ENCODE measurements around the gene MYLIP. TPM values are rescaled to one million over a fixed set of nuclear protein-coding genes. Genes with fewer than 3 reads are reported as not detected.

Gene MYLIP
- total RNA-seq, 2 experiments from 2014 or later: 17.3 to 17.6 TPM

DNA sequence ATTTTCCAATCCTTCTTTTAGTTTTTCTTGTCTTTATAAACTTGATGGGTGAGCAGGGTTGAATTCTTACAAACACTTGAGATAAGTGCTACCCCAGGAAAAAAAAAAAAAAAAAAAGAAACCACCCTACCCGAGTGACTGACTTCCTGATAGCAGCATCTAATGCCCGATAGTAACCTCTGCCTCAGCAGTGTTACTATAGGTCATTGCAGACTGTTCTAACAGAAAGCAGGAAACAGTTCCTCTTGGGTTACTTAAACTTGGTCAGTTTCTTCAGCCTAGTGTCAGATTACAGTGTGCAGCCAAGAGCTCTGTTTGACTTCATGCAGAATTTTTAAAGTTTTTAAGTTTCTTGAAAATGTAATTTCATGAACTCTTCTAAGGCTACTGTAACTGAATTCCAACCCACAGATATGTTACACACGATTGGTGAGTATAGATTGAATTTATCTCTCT is 2.1 kb downstream of the MYLIP start:
- ATAC-seq (peak; percentile 59), DNase-seq (peak; percentile 78)
- POLR2A ChIA-PET: interaction anchor here (0.6 to 3.8 kb wide), 6 partner anchors 11 to 466 kb away, joined by 3 to 61 read pairs (median 4); no protein-coding TSS in a partner anchor
- H3K4me3 Mint-ChIP-seq: peak overlapping the region; percentile 88
- peak overlapping the region; percentile 85 for H3K27ac Mint-ChIP-seq
- H3K36me3 Mint-ChIP-seq (ENCODE audit: low read depth): peaks cover 39% of the 10 kb centered on the region
- peaks cover 51% of the 10 kb centered on the region for H3K4me1 Mint-ChIP-seq (ENCODE audit: low read depth)
- peaks cover 14% of the 10 kb centered on the region for H3K27me3 Mint-ChIP-seq (ENCODE audit: low read depth)
- CTCF ChIA-PET: interaction anchor here (1.1 to 4.6 kb wide), 8 partner anchors 27 to 440 kb away, joined by 4 to 77 read pairs (median 7); no protein-coding TSS in a partner anchor
- H3K9me3 Mint-ChIP-seq (ENCODE audit: insufficient read depth): no peaks in the 10 kb centered on the region

DNA sequence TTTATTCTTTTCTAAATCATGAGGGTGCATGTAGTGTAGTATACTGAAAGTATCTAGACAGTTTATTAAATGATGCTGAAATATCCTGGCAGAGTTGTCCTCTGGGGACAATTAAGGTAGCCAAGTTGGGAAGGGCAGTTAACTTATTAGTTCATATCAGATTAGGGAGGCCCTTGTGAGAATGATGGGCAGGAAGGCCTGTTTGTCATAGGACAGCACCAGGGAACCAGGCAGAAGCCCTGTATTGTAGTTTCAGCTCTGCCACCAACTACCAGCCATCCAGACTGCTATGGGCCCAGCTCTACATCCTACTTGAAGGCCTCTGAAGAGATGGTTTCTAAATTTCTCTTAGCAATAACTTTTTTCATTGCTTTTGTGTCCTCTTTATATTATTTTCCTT is 4.0 kb downstream of the MYLIP start:
- Mint-ChIP-seq H3K27ac (no peak overlapping the region), H3K9me3 (ENCODE audit: insufficient read depth) (no peaks in the 10 kb centered on the region), H3K4me3 (peak overlapping the region; percentile 3), H3K4me1 (ENCODE audit: low read depth) (peaks cover 70% of the 10 kb centered on the region), H3K36me3 (ENCODE audit: low read depth) (peaks cover 44% of the 10 kb centered on the region), H3K27me3 (ENCODE audit: low read depth) (peaks cover under 1% of the 10 kb centered on the region)
- POLR2A ChIA-PET: interaction anchor here (0.7 to 1.6 kb wide), 3 partner anchors 47 to 1574 kb away, joined by 3 to 4 read pairs (median 4); partner anchors contain the start of gene NUP153
- DNase-seq: peak; percentile 28
- no peak for ATAC-seq
- CTCF ChIA-PET: interaction anchor here (1.1 to 3.1 kb wide), 5 partner anchors 48 to 522 kb away, joined by 3 to 11 read pairs (median 7); no protein-coding TSS in a partner anchor

DNA sequence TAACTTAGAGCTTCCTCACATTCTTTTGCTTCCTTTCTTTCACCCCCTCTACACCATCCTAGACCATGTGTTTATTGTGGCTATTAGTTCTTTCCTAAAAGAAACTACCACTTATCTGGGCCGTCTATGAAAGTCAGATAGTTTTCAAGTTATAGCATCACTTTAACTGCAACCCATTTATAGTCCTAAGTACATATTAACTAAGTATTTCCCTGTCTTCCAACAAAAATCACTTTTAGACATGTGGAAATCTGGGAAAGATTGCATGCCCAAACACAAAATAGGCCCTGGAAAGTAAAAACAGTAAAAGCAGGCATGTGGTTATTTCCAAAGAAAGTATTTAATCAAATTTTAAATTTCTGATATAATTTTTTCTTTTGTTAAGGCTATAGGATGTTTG is 5.5 kb downstream of the MYLIP start:
- no peak for DNase-seq
- H3K27me3 Mint-ChIP-seq (ENCODE audit: low read depth): no peaks in the 10 kb centered on the region
- H3K27ac Mint-ChIP-seq: no peak overlapping the region
- no peak for ATAC-seq
- H3K9me3 Mint-ChIP-seq (ENCODE audit: insufficient read depth): no peaks in the 10 kb centered on the region
- POLR2A ChIA-PET: interaction anchor here (0.6 kb wide), 1 partner anchor 171 kb away, joined by 3 read pairs; no protein-coding TSS in a partner anchor
- H3K4me3 Mint-ChIP-seq: no peak overlapping the region
- peaks cover 49% of the 10 kb centered on the region for H3K36me3 Mint-ChIP-seq (ENCODE audit: low read depth)
- H3K4me1 Mint-ChIP-seq (ENCODE audit: low read depth): peaks cover 78% of the 10 kb centered on the region
- CTCF ChIA-PET: interaction anchor here (1.4 to 2.2 kb wide), 3 partner anchors 35 to 443 kb away, joined by 3 to 11 read pairs (median 7); no protein-coding TSS in a partner anchor

DNA sequence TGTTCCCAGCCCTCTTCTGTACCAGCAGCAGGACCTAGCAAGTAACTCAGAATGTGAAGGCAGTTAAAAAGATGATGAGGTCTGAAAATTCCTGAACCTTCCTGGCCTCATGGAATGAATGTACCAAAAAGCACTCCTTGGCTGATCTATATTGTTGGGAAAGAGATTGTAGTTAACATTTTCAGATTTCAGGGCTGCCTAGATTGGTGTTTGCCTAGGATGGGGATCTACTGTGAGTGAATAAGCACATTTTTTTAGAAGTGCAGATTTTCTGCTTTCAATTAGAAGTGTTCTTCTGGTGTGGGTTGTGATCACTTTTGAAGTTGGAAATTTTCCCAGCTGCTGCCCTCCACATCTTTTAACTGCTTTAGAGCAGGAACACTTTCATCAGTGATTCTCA is 6.2 kb downstream of the MYLIP start:
- no peak for ATAC-seq
- DNase-seq: no peak
- no peak overlapping the region for H3K4me3 Mint-ChIP-seq
- peaks cover 50% of the 10 kb centered on the region for H3K36me3 Mint-ChIP-seq (ENCODE audit: low read depth)
- ChIA-PET POLR2A (no interaction called here), CTCF (interaction anchor here (2.2 kb wide), 1 partner anchor 69 kb away, joined by 7 read pairs; no protein-coding TSS in a partner anchor)
- no peak overlapping the region for H3K27ac Mint-ChIP-seq
- peaks cover 78% of the 10 kb centered on the region for H3K4me1 Mint-ChIP-seq (ENCODE audit: low read depth)
- no peaks in the 10 kb centered on the region for H3K27me3 Mint-ChIP-seq (ENCODE audit: low read depth)
- H3K9me3 Mint-ChIP-seq (ENCODE audit: insufficient read depth): no peaks in the 10 kb centered on the region

DNA sequence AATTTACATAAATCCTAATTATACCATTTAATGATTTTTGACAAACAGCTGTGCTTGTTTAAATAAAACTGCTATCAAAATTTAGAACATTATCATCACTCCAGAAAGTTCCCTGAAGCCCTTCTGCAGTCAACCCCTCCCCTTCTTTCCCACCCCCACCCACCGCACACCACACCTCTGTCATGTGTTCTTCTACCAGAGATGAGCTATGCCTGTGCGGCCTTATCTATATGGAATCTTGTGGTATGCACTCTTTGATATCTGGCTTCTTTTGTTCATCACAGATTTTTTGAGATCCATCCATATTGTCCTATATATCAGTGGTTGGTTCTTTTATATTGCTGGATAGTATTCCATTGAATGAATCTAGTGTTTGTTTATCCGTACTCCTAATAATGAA is 7.2 kb downstream of the MYLIP start:
- Mint-ChIP-seq H3K27me3 (ENCODE audit: low read depth) (no peaks in the 10 kb centered on the region), H3K4me1 (ENCODE audit: low read depth) (peaks cover 73% of the 10 kb centered on the region), H3K9me3 (ENCODE audit: insufficient read depth) (no peaks in the 10 kb centered on the region), H3K27ac (peak overlapping the region; percentile 86), H3K4me3 (peak overlapping the region; percentile 65), H3K36me3 (ENCODE audit: low read depth) (peaks cover 59% of the 10 kb centered on the region)
- DNase-seq (peak; percentile 51), ATAC-seq (peak; percentile 61)
- CTCF ChIA-PET: interaction anchor here (1.0 to 3.4 kb wide), 8 partner anchors 9 to 444 kb away, joined by 3 to 32 read pairs (median 6); no protein-coding TSS in a partner anchor
- POLR2A ChIA-PET: interaction anchor here (0.6 kb wide), 1 partner anchor 818 kb away, joined by 3 read pairs; no protein-coding TSS in a partner anchor

DNA sequence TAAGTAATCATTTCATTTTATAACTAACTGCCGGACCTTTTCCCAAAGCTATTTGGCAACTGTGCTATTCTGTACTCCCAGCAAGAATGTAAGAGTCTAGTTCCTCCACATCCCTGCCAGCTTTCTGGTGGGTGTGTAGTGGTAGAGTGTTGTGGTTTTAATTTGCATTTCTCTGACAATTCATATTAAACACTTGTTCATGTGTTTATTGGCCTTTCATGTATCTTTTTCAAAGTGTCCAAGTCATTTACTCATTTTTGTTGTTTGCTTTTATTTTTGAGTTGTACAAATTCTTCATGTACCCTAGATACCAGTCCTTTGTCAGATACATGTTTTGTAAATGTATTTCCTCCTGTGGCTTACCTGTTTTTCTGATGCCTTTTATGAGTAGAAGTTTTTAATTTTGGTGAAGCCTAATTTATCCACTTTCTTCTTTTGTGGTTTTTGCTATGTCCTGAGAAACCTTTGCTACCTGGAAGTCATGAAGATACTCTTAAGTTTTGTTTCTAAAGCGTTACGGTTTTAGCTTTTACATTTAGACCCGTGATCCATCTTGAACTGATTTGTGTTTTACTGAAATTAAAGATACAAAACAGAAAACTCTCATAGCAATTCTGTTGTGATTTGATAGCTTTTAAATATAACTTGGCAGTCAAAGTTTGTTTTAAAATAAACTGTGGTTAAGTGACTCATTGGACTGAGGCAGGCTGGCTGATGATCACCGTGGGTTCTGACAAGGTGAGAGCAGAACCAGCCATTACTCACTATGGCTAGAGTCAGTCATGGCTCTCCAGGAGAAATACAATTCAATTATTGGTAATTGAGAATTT is 8.0 kb downstream of the MYLIP start:
- Mint-ChIP-seq H3K36me3 (ENCODE audit: low read depth) (peaks cover 58% of the 10 kb centered on the region), H3K9me3 (ENCODE audit: insufficient read depth) (no peaks in the 10 kb centered on the region), H3K27ac (peak overlapping the region; percentile 86), H3K27me3 (ENCODE audit: low read depth) (no peaks in the 10 kb centered on the region), H3K4me1 (ENCODE audit: low read depth) (peaks cover 66% of the 10 kb centered on the region), H3K4me3 (peak overlapping the region; percentile 65)
- ChIA-PET CTCF (interaction anchor here (0.7 to 3.4 kb wide), 11 partner anchors 8 to 445 kb away, joined by 3 to 32 read pairs (median 5); partner anchors contain the start of gene MYLIP), POLR2A (interaction anchor here (0.7 to 1.8 kb wide), 4 partner anchors 8 to 150 kb away, joined by 3 to 12 read pairs (median 5); partner anchors contain the start of gene MYLIP)
- ATAC-seq: peak; percentile 75
- DNase-seq: peak; percentile 55

DNA sequence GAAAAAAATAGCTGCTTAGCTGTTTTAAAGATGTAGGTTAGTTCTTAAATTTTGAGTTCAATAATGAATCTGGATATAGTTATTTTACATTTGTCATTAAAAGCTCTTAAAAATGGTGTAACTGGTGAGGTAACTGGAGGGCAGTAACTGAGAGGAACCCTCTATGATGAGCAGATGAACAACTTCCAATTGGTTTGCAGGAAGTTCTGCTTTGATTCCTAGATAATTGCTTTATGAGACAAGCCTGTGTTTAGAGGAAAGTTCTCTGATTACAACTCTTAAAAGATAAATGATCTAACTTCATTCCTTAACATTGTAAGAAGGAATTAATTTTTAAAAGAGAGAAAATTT is 8.5 kb downstream of the MYLIP start:
- CTCF ChIA-PET: interaction anchor here (0.7 to 3.4 kb wide), 8 partner anchors 9 to 633 kb away, joined by 3 to 32 read pairs (median 6); partner anchors contain the start of gene MYLIP
- Mint-ChIP-seq H3K27me3 (ENCODE audit: low read depth) (no peaks in the 10 kb centered on the region), H3K4me3 (peak overlapping the region; percentile 65), H3K27ac (peak overlapping the region; percentile 86), H3K9me3 (ENCODE audit: insufficient read depth) (no peaks in the 10 kb centered on the region), H3K4me1 (ENCODE audit: low read depth) (peaks cover 61% of the 10 kb centered on the region), H3K36me3 (ENCODE audit: low read depth) (peaks cover 61% of the 10 kb centered on the region)
- DNase-seq: no peak
- ATAC-seq: no peak
- POLR2A ChIA-PET: interaction anchor here (0.7 to 1.8 kb wide), 4 partner anchors 9 to 150 kb away, joined by 3 to 12 read pairs (median 5); partner anchors contain the start of gene MYLIP

DNA sequence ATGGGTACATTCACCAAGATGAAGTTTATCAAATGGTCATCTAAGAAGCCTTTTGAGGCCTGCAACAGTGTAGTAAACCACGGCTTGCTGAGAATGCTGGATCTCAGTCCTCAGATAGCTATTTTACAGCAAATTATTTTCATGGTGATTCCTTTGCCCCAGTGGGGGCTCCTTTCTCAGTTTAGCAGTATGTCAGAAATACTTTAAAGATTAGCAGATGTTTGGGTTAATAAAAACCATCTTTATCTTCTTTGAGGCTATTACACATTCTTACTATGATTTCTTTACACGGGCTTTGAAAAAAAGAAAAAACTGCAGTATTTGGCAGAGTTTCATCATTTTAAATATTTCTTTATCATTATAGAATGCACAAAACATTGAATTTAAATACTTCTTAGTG is 10.7 kb downstream of the MYLIP start:
- no peak for ATAC-seq
- ChIA-PET CTCF (no interaction called here), POLR2A (no interaction called here)
- Mint-ChIP-seq H3K4me3 (no peak overlapping the region), H3K9me3 (ENCODE audit: insufficient read depth) (no peaks in the 10 kb centered on the region), H3K27ac (no peak overlapping the region), H3K27me3 (ENCODE audit: low read depth) (no peaks in the 10 kb centered on the region), H3K4me1 (ENCODE audit: low read depth) (peaks cover 40% of the 10 kb centered on the region), H3K36me3 (ENCODE audit: low read depth) (peaks cover 63% of the 10 kb centered on the region)
- DNase-seq: no peak

DNA sequence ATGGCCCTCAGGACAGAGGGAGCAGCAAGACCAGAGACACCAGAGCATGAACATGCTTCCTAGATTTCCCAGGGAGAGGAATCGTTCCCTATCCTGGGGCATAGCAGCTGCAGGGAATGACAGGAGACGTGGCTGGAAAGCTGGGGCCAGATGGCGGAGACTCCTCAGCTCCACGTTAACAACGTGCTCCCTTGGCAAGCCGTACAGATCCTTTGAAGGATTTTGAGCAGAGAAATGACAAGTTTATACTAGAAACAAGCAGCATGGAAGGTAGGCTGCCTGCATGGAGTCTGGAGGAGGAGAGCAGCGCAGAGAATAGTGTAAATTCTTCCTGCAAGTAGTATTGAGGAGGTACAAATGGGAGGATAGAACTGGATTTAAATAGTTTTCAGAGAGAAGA is 11.7 kb downstream of the MYLIP start:
- H3K27ac Mint-ChIP-seq: no peak overlapping the region
- H3K9me3 Mint-ChIP-seq (ENCODE audit: insufficient read depth): no peaks in the 10 kb centered on the region
- POLR2A ChIA-PET: no interaction called here
- H3K36me3 Mint-ChIP-seq (ENCODE audit: low read depth): peaks cover 65% of the 10 kb centered on the region
- DNase-seq (no peak), ATAC-seq (no peak)
- peaks cover 31% of the 10 kb centered on the region for H3K4me1 Mint-ChIP-seq (ENCODE audit: low read depth)
- CTCF ChIA-PET: no interaction called here
- no peaks in the 10 kb centered on the region for H3K27me3 Mint-ChIP-seq (ENCODE audit: low read depth)
- no peak overlapping the region for H3K4me3 Mint-ChIP-seq

DNA sequence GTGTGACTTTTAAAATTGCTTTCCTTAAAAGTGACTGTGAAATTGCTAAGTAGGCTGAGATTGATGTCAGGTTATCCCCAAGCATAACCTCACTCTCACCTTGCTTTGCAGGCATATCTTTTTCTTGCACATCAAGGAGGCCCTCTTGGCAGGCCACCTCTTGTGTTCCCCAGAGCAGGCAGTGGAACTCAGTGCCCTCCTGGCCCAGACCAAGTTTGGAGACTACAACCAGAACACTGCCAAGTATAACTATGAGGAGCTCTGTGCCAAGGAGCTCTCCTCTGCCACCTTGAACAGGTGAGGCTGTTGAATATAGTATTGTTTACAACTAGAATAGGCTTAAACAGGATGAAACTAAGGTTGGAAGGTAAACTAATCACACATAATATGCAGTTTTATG is 12.6 kb downstream of the MYLIP start:
- H3K4me3 Mint-ChIP-seq: no peak overlapping the region
- POLR2A ChIA-PET: interaction anchor here (0.9 kb wide), 1 partner anchor 10 kb away, joined by 3 read pairs; no protein-coding TSS in a partner anchor
- H3K36me3 Mint-ChIP-seq (ENCODE audit: low read depth): peaks cover 72% of the 10 kb centered on the region
- H3K27me3 Mint-ChIP-seq (ENCODE audit: low read depth): no peaks in the 10 kb centered on the region
- DNase-seq (no peak), ATAC-seq (no peak)
- CTCF ChIA-PET: no interaction called here
- H3K27ac Mint-ChIP-seq: no peak overlapping the region
- no peaks in the 10 kb centered on the region for H3K9me3 Mint-ChIP-seq (ENCODE audit: insufficient read depth)
- H3K4me1 Mint-ChIP-seq (ENCODE audit: low read depth): peaks cover 24% of the 10 kb centered on the region

DNA sequence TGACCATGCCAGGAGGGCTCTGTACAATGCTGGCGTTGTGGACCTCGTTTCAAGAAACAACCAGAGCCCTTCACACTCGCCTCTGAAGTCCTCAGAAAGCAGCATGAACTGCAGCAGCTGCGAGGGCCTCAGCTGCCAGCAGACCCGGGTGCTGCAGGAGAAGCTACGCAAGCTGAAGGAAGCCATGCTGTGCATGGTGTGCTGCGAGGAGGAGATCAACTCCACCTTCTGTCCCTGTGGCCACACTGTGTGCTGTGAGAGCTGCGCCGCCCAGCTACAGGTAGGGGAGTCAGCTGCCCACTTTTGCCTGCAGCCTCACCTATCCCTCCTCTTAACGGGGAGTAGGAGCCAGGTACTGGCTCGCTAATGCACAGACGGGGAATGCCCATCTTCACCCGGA is 16.2 kb downstream of the MYLIP start:
- H3K9me3 Mint-ChIP-seq (ENCODE audit: insufficient read depth): no peaks in the 10 kb centered on the region
- ATAC-seq: peak; percentile 27
- no peak for DNase-seq
- H3K27me3 Mint-ChIP-seq (ENCODE audit: low read depth): no peaks in the 10 kb centered on the region
- ChIA-PET POLR2A (interaction anchor here (1.2 kb wide), 1 partner anchor 8 kb away, joined by 4 read pairs; no protein-coding TSS in a partner anchor), CTCF (no interaction called here)
- H3K4me3 Mint-ChIP-seq: no peak overlapping the region
- peaks cover 2% of the 10 kb centered on the region for H3K4me1 Mint-ChIP-seq (ENCODE audit: low read depth)
- H3K27ac Mint-ChIP-seq: no peak overlapping the region
- H3K36me3 Mint-ChIP-seq (ENCODE audit: low read depth): peaks cover 87% of the 10 kb centered on the region
